ENCODE measurements around the gene MMP27.

GRCh38 chr11:102729849-102730815, 24.6 kb upstream of the MMP27 start:
- TF ChIP-seq EZH2 (IDR thresholded peaks at IDR 0.05; ENCODE audit: borderline replicate concordance, low read length) = no peak
- TF ChIP-seq, protein P1, sequence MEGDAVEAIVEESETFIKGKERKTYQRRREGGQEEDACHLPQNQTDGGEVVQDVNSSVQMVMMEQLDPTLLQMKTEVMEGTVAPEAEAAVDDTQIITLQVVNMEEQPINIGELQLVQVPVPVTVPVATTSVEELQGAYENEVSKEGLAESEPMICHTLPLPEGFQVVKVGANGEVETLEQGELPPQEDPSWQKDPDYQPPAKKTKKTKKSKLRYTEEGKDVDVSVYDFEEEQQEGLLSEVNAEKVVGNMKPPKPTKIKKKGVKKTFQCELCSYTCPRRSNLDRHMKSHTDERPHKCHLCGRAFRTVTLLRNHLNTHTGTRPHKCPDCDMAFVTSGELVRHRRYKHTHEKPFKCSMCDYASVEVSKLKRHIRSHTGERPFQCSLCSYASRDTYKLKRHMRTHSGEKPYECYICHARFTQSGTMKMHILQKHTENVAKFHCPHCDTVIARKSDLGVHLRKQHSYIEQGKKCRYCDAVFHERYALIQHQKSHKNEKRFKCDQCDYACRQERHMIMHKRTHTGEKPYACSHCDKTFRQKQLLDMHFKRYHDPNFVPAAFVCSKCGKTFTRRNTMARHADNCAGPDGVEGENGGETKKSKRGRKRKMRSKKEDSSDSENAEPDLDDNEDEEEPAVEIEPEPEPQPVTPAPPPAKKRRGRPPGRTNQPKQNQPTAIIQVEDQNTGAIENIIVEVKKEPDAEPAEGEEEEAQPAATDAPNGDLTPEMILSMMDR (conservative IDR thresholded peaks at IDR 0.05 in 1 of 2, IDR thresholded peaks at IDR 0.05 in 1 of 2; ENCODE audit: extremely low read depth in 1 of 2, insufficient read depth in 1 of 2, low read depth in 1 of 2, low read length in 2 of 2) = no peak
